Transverse colon (tissue), 4 donors: ENCODE data around the gene SNU13. TPM values are rescaled to one million over a fixed set of nuclear protein-coding genes. Genes with fewer than 3 reads are reported as not detected.
"Not testable (repeated sequence)": the region's sequence is repeated elsewhere in the genome, so short reads cannot be mapped to it uniquely, and the experiment has no call there.

Experiments
- DNase-seq: peaks from one replicate; pipeline ENCODE4 v3.0.0-alpha.2; 2019
- H3K27ac ChIP-seq, 4 donors: fragments of 200-600 bp; sonication (generic); 2 replicates each; pipeline ENCODE4 v1.5.1; 2016 to 2018; ENCODE audit warnings: inconsistent platforms in 4 of 4
- H3K27me3 ChIP-seq: fragments of 200-600 bp; sonication (generic); 2 replicates; pipeline ENCODE4 v1.5.1; 2017; ENCODE audit warnings: inconsistent platforms
- H3K36me3 ChIP-seq, 4 donors: fragments of 200-600 bp; sonication (generic); 2 replicates each; pipeline ENCODE4 v1.5.1; 2017 to 2019; ENCODE audit warnings: inconsistent platforms in 4 of 4
- H3K4me1 ChIP-seq, 4 donors: fragments of 200-600 bp; sonication (generic); 2 replicates each; pipeline ENCODE4 v1.5.1; 2017 to 2020; ENCODE audit warnings: inconsistent platforms in 4 of 4
- H3K4me3 ChIP-seq, 4 donors: fragments of 200-600 bp; sonication (generic); 1 replicate in 1 of 4; 2 replicates in 3 of 4; pipeline versions ENCODE4 v1.5.1 to v1.6.1; 2017 to 2019; ENCODE audit warnings: inconsistent platforms in 4 of 4
- H3K9me3 ChIP-seq, 2 donors: fragments of 200-600 bp; sonication (generic); 2 replicates each; pipeline ENCODE4 v1.5.1; 2017 to 2019; ENCODE audit warnings: inconsistent platforms in 2 of 2
- CTCF ChIP-seq, 5 experiments: fragments of 200-600 bp in 3 of 5; fragments of 450-650 bp in 2 of 5; sonication (generic) in 3 of 5; IDR thresholded peaks; 1 replicate in 2 of 5; 2 replicates in 3 of 5; pipeline ENCODE4 v1.5.1; 2016 to 2017; ENCODE audit warnings: antibody characterized with exemption in 5 of 5, inconsistent platforms in 3 of 5, mild to moderate bottlenecking in 2 of 5, moderate library complexity in 1 of 5
- EP300 ChIP-seq: sonication (generic); formaldehyde crosslinking; IDR thresholded peaks from one replicate; pipeline ENCODE4 v1.6.1; 2017; ENCODE audit warnings: antibody characterized with exemption, low read depth
- POLR2A ChIP-seq: fragments of 450-650 bp; IDR thresholded peaks from one replicate; pipeline ENCODE4 v1.6.1; 2016; ENCODE audit warnings: antibody characterized with exemption, mild to moderate bottlenecking, moderate library complexity
- POLR2AphosphoS5 ChIP-seq, 3 donors: sonication (generic); formaldehyde crosslinking; IDR thresholded peaks; one replicate each; pipeline ENCODE4 v1.6.1; 2016; ENCODE audit warnings: antibody characterized with exemption in 3 of 3
- WGBS, 2 donors: methylation state at CpG; one replicate each; pipeline ENCODE4 v1.1.5; 2018; ENCODE audit warnings: low coverage in 1 of 2; 5-methylcytosine and 5-hydroxymethylcytosine counted together
- in situ Hi-C, 4 donors: fragments of 200-750 bp; cut with MboI; loops; one replicate each; pipeline versions ENCODE4 v1.15.0 to v1.15.1; 2017; ENCODE audit warnings: low sequenced_read_pairs in 3 of 4, low pct_ligation_motif_present in 1 of 4, low pct_unique_long_range_greater_than_20kb in 1 of 4
- intact Hi-C: fragments of 100-400 bp; cut with DNase I; formaldehyde crosslinking; loops from one replicate; pipeline ENCODE4 v1.15.1; 2023; ENCODE audit warnings: low total_unique reads
- total RNA-seq, 4 donors: library from RNA; depleted of rRNA; stranded (reverse); fragments of >200 nt; gene quantifications; one replicate each; pipeline ENCODE4 v1.1.0, GENCODE V29; 2016

Gene SNU13
- total RNA-seq, result 10 to 100 TPM; 32.9 to 89.4 (median 58.9) TPM

- intact Hi-C loops, result no loop called here
- in situ Hi-C loops, result no loop called here
- Histone ChIP-seq H3K36me3 (no peaks in the 10 kb centered on the region), H3K27ac (peak within 1 kb of the TSS; percentile 92 to 97 (median 92)), H3K4me1 (peaks cover 4 to 25% (median 12%) of the 10 kb centered on the region in 4 donors), H3K27me3 (no peaks in the 10 kb centered on the region), H3K9me3 (no peaks in the 10 kb centered on the region), H3K4me3 (peak within 1 kb of the TSS; percentile 62 to 91 (median 72))
- peak; percentile 95 for DNase-seq
- 2 to 3% methylated on average over 5 to 45 of the region's 62 CpGs for WGBS, 2 donors
- peak in 2 of 5 experiments; percentile 24 to 42 for TF ChIP-seq CTCF (IDR thresholded peaks at IDR 0.05)
- TF ChIP-seq POLR2AphosphoS5 (IDR thresholded peaks at IDR 0.05), result peak; percentile 92 to 97 (median 95)
- TF ChIP-seq POLR2A, result peak; percentile 91
- no peak for TF ChIP-seq EP300
Measured at GRCh38 chr22:41688365-41689211, at the start of gene SNU13. Gene SNU13, minus strand, starts transcription at chr22:41688867. Its CDS starts 71 bp downstream, at chr22:41688796.

GRCh38 chr22:41733241-41733640 lies 44.6 kb upstream of the SNU13 start:
- in situ Hi-C loops, result not testable (repeated sequence)

DNA sequence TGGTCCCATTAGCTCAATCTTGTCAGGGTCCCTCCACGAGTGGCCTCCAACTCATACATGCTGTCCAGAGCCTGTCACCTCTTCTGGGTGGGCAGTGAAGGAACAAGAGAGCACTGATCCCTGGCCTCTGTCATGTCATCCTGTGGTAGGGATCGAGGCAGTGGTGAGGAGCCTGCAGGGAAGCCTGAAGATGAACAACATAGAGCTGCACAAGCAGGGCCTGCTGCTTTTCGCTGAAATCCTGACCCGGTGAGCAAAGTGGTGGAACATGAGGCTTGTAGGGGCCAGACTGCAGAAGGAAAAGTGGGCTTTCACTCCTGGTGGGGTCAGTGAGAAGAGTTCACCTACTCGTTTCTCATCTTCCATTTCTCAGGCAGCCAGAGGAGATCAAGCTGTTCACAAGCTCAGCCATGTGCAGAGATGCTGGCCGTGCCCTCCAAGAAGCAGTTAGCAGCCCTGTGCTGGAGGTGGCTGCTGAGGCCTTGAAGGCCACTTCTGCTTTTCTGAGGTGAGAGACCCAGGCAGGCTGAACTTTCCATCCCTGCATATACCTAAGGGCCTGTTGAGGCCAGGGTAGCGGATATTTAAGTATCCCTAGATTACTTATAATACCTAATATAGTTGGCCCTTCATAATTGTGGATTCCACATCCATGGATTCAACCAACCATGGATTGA lies 43.6 kb upstream of the SNU13 start:
- Histone ChIP-seq H3K4me1 (no peaks in the 10 kb centered on the region), H3K27ac (no peak overlapping the region), H3K36me3 (no peaks in the 10 kb centered on the region), H3K9me3 (no peaks in the 10 kb centered on the region), H3K4me3 (no peak overlapping the region), H3K27me3 (no peaks in the 10 kb centered on the region)
- intact Hi-C loops (no loop called here), in situ Hi-C loops (no loop called here)
- TF ChIP-seq POLR2AphosphoS5 (IDR thresholded peaks at IDR 0.05), result no peak
- TF ChIP-seq EP300, result no peak
- no peak for TF ChIP-seq CTCF (IDR thresholded peaks at IDR 0.05)
- no peak for TF ChIP-seq POLR2A
- no peak for DNase-seq
- 87 to 100% methylated on average over 1 to 7 of the region's 7 CpGs for WGBS, 2 donors

More at GRCh38 chr22:41733241-41733640, 44.6 kb upstream of the SNU13 start:
- H3K4me3 ChIP-seq, intact Hi-C loops, H3K27me3 ChIP-seq, H3K4me1 ChIP-seq, H3K9me3 ChIP-seq, H3K27ac ChIP-seq, H3K36me3 ChIP-seq, DNase-seq: not testable (repeated sequence)
- 97% methylated on average over 4 of the region's 4 CpGs; no CpG with 5 or more reads in 1 of the 2 donors for WGBS, 2 donors

GRCh38 chr22:41731609-41732008 lies 42.9 kb upstream of the SNU13 start:
- intact Hi-C loops (no loop called here), in situ Hi-C loops (no loop called here)
- no peak overlapping the region for H3K4me3 ChIP-seq
- H3K36me3 ChIP-seq, result no peaks in the 10 kb centered on the region
- H3K4me1 ChIP-seq, result no peaks in the 10 kb centered on the region
- TF ChIP-seq POLR2A (no peak), EP300 (no peak), CTCF (IDR thresholded peaks at IDR 0.05) (no peak), POLR2AphosphoS5 (IDR thresholded peaks at IDR 0.05) (no peak)
- H3K27ac ChIP-seq, result no peak overlapping the region
- H3K9me3 ChIP-seq, result no peaks in the 10 kb centered on the region
- 90% methylated on average over 2 of the region's 2 CpGs; no CpG with 5 or more reads in 1 of the 2 donors for WGBS, 2 donors
- DNase-seq, result no peak
- H3K27me3 ChIP-seq, result no peaks in the 10 kb centered on the region
